ENCODE measurements around the gene AFF1.

AFF1 gene, protein sequence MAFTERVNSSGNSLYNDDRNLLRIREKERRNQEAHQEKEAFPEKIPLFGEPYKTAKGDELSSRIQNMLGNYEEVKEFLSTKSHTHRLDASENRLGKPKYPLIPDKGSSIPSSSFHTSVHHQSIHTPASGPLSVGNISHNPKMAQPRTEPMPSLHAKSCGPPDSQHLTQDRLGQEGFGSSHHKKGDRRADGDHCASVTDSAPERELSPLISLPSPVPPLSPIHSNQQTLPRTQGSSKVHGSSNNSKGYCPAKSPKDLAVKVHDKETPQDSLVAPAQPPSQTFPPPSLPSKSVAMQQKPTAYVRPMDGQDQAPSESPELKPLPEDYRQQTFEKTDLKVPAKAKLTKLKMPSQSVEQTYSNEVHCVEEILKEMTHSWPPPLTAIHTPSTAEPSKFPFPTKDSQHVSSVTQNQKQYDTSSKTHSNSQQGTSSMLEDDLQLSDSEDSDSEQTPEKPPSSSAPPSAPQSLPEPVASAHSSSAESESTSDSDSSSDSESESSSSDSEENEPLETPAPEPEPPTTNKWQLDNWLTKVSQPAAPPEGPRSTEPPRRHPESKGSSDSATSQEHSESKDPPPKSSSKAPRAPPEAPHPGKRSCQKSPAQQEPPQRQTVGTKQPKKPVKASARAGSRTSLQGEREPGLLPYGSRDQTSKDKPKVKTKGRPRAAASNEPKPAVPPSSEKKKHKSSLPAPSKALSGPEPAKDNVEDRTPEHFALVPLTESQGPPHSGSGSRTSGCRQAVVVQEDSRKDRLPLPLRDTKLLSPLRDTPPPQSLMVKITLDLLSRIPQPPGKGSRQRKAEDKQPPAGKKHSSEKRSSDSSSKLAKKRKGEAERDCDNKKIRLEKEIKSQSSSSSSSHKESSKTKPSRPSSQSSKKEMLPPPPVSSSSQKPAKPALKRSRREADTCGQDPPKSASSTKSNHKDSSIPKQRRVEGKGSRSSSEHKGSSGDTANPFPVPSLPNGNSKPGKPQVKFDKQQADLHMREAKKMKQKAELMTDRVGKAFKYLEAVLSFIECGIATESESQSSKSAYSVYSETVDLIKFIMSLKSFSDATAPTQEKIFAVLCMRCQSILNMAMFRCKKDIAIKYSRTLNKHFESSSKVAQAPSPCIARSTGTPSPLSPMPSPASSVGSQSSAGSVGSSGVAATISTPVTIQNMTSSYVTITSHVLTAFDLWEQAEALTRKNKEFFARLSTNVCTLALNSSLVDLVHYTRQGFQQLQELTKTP

DNA sequence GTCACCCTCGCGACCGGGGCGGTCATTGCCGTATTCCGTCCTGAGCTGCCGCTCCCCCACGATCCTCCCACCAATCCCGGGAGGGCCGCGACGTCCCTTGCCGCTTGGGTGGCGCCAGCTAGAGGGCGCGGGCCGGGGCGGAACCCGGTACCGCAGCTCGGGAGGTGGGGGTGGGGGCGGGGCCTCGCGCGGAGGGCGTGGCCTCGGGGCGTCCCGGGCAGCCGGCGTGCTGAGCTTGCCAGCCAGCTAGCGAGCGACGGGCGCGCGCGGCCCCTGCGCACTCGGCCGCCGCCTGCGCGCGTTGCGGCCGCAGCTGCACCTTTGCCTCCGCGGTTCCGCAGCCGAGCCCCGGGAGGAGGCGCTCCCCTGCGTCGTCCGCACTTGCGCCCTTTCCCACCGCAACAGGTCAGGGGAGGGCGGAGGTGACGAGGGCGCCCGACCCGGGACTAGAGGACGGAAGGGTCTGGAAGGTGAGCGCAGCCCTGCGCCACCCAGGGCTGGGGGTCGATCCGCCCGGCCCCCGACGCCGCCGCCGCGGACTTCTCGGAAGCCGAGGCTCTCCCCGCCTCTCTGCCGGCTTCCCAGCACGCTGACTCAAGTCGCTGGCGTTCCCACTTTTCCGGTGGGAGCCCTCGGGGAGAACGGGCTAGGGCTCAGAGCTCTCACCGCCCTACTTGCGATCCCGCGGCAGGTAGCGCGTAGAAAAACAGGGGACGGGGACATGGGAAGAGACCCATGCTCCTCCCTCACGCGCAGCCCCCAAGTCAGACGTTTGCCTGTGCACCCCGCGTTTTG lies at the start of gene AFF1:
TSS of gene AFF1 (plus strand) at position 241 of the 795 bp plus-strand sequence. CDS start 13,523 bp downstream, outside the sequence.
- DNase-seq, result peak; percentile 85

DNA sequence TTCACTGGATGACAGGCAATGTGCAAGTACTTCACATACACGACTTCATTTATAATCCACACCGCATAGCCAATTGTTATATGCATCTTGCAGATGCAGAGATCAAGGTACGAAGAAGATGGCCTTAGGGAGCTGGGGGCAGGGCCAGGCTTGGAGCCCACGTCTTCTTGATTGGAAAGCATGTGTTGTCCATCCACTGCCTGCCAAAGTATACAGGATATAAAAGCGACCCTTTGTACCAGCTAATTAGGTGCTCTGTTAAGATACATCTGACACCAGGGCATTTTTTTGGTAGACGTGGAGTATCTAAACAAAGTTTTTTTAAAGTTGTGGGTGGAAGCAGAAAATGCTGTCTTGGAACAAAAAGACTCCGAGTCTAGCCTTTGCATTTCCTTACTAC lies 44.0 kb upstream of the AFF1 start:
- no peak for DNase-seq

DNA sequence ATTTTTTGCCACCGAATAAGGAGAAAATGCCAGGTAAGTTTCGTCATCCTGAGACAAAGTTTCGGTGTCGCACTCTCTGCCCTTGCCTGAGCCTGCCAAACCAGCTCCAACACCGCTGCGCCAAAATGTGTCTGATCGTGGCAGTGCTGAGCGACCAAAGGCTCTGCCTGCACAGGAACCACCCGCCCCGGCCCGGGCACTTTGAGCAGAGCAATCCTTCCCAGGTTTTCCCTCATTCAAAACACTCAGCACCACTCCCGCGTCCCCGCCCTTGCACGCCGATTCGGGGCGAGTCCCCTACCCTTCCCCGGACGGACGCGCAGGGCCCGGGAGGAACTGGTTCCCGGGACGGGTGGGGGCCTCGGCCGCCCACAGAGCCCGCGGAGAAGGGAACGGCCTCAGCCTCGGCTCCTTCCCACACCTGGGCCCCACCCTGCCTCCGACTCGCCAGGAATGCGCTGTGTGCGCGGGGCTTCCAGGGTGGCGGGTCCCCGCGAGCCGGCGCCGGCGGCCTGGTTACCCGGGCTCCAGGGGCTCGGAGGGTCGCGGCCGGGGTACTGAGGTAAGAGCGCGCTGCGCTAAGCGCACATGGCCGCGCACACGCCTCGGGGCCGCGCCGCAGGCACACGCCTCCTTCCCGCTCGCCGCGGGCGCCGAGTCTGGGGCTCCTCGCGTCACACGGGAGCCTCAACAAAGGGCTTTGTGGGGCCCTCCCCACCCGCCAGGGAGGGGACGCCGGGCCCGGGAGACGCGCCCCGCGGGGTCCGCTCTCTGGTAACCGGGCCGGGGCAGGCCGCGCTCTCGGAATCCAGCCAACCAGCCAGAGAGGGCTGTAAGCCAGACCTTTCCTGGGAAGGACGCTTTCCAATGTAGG lies 42.8 kb upstream of the AFF1 start, which contains the start of gene C4orf36:
TSS of gene C4orf36 (minus strand) at position 661 of the 874 bp plus-strand sequence. CDS start 902 bp downstream, outside the sequence.
- DNase-seq, result peak; percentile 42

DNA sequence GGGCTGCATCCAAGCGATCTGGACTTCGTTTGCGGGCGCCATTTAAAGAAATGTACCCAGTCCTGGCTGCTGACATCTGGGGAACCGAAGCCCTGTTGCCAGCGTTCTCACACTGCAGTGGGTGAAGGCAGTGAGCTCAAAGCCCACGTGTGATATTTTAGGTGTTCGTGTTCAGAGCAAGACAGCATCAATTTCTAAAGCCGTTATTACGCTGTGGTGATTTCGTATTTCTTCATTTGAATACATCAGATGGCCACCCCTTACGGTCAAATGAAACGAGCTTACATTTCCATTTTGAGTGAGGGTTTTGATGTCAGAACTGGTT lies 42.2 kb upstream of the AFF1 start:
- DNase-seq, result no peak

DNA sequence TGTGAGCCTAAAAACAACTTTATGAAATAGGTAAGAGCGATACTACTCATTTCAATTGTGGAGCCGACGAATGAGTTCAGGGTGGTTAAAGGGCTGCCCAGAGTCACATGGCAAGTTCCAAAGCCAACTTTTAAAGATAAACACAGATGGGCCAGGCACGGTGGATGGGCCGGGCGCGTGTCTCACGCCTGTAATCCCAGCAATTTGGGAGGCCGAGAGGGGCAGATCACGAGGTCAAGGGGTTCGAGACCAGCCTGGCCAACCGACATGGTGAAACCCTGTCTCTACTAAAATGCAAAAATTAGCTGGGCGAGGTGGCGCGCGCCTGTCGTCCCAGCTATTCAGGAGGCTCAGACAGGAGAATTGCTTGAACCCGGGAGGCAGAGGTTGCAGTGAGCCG lies 41.7 kb upstream of the AFF1 start:
- DNase-seq, result no peak

DNA sequence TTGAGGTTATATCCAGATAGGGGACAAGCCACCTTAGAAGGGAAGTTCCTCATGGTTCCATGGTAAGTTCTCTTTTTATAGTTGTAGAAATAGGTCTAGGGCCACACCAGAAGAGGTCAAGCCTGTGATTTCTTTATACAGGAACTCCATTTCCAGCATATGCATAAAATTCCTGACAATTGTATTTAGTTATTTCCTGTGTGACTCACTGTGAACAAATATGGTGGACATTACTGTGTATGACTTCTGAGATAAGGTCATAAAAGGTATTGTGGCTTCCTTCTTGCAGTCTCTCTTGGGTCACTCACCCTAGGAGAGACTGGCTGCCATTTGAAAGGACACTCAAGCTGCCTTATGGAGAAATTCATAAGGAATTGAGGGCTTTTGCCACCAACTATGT lies 40.4 kb upstream of the AFF1 start:
- peak; percentile 19 for DNase-seq

DNA sequence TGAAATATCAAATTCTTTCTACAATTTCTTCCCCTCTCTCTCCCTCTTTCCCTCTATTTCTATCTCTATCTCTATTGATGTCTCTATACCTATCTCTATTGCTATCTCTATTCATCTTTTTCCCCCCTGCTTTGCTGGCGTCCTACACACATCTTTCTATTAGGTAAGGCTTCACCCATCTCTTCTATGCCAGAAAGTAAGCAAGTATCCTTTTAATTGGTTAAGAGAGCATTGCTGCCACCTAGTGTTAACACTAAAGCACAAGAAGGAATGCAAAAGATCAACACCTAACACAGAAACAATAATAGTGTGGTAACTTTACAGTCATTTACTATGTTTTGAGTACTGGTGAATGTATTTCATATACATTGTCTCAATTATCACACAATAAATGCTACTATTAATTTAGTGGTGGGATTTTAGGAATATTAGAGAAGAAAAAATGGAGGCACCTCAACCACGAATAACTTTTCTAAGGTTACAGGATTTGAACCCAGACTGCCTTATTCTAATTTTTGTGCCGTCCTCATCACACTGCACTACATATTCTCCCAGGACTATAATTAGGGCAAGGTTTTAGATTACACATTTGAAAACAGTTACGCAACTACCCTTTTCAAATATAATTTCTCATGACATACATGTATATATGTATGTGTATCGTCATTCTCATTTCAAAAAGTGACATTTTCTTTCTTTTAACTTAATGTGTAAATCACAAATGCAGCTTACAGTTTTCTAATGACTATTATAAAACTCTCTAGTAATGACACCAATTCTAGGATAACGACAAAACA lies 38.9 kb upstream of the AFF1 start:
- DNase-seq, result peak; percentile 36

DNA sequence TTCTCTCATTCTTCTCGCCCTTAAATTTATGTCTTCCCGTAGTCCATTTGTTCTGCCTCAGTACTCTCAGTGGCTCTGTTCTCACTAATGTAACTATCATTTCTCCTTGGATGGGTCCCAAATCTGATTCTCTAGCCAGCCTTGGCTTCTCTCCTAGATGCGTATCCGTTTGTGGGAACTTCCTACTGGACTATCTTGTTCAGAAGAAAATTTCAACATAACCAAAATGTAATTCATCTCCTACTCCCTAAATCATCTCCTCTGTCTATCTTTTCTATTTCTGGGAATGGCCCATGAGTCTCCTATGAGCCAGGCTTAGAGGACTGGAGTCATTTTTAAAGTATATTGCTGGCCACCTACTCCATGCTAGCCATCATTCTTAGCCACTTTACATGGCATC lies 38.2 kb upstream of the AFF1 start:
- no peak for DNase-seq

DNA sequence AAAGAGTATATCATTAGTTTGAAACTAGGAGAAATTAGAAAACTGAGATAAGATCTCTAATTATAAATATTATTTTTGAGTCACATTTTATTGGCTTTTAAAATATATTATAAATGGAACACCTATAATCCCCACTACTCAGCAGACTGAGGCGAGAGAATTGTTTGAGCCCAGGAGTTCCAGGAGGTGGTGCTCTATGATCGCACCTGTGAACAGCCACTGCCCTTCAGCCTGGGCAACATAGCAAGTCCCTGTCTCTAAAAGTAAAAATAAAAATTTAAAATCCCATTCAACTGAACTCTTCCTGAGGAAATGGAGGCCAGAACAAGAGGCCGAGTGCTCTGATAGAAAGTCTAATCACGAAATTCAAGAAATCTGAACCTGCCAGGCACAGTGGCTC lies 36.2 kb upstream of the AFF1 start:
- no peak for DNase-seq

DNA sequence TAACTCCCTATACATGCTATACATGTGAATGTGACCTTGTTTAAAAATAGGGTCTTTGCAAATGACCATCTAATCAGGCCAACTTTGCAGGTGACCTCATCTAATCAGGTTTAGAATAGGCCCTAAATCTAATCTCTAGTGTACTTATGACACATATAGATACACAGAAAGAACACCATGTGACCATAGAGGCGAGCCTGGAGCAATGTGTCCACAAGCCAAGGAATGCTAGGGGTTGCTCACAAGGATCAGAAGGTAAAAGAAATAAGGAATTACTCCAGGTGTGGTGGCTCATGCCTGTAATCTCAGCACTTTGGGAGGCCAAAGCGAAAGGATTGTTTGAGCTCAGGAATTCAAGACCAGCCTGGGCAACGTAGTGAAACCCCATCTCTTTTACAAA lies 32.9 kb upstream of the AFF1 start:
- no peak for DNase-seq

DNA sequence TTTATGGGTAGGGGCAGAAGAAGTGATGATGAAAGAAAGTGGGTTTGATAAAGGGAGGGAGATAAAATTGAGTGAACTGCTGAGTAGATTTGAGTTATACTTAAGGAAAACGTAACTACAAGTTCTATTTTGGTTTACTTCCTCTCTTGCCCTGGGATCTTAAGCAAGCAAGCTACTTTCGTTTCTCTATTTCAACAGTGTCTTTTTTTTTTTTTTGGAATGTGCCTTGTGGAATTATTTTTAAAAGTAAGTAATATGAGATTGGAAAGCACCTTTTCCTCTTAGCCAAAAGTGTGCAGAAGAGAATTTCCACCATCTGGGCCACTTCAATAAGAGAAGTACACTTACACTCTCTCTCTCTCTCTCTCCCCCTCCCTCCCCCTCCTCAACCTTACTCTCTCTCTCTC lies 26.6 kb upstream of the AFF1 start:
- peak; percentile 41 for DNase-seq

DNA sequence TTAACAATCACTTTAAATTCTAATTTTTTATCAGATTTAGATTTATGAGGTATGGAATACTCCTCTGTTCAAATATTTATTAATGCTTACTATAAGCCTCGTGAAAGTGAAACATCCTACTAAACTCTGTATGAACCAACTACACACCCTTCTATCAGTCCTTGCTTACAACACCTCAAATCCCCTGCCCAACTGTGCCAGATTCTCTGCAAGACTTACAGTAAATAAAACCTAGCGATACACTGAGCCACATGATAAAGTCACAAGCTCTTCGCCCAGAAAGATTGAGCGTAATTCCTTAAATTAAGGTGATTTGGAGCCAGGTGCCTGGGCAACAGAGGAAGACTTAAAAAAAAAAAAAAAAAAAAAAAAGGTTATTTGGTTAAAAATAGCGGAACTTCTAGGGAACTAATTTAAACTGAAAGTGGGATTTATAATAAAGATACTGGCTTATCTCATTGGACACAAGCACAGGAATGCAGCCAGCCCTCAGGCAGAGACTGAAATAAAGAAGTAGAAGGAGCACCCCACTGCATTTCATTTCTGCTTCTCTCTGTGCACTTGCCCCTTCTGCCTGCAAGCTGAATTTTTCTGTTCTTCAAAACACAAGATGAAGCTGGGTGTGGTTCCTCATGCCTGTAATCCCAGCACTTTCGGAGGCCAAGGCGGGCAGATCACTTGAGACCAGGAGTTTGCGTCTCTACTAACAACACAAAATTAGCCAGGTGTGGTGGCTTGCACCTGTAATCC lies 25.1 kb upstream of the AFF1 start:
- DNase-seq, result no peak

DNA sequence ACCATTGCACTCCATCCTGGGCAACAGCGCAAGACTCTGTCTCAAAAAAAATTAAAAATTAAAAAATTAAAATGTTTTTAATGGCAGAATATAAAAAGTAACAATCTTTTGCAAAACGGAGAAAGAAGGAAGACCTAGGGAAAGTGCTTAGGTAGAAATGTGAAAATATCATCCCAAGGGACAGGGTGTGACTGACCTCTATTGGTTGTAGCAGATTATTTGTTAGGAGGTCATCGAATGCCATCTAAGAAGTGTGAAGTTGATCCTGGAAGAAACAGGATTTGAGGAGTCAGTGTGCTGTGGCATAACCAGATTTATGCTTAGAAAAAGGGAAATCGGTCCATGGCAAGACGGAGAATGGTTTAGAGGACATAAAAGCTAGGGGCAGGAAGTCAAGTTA lies 24.4 kb upstream of the AFF1 start:
- DNase-seq, result no peak

DNA sequence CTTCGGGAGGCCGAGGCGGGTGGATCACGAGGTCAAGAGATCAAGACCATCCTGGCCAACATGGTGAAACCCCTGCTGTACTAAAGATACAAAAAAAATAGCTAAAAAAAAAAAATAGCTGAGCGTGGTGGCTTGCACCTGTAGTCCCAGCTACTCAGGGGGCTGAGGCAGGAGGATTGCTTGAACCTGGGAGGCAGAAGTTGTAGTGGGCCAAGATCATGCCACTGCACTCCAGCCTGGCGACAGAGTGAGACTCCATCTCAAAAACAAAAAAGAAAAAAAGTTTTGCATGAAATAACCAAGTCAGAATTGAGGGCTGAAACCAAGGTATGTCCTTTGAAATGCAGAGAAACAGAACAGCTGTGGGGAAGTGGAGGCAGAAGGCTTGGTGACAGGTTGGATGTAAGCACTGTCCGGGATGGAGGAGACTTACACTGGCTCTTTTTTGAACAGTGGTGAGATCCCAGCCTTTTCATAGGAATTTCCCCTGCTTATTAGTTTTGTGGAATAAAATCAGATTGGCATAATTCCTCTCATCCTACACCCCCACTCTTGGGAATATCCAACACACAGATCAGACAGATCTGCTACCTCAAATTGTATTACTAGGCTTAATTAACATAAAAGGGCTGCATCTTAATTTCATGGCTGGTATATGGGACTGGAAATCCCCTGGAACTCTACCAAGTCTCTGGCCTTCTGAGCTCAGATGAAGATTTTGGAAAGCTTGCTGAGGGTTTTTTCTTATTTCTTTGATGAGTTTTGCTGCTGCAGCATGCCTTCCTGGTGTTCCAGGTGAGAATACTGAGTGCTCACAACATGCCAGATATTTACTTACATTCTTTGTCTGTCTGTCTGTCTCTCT lies 23.8 kb upstream of the AFF1 start:
- no peak for DNase-seq

DNA sequence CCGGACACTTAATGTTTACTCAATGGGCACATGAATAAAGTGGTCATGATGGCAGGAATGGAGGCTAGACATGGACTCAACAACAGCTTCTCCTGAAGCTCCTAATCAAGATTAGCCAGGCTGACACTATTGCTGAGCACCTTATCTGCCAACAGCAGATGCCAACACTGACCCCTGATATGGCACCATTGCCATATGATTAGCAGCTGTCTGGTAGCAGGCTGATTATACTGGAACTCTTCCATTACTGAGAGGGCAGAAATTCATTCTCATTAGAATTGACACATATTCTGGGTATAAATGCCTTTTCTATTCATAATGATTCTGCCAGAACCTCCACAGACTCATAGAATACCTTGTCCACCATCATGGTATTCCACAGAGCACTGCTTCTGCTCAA lies 18.4 kb upstream of the AFF1 start:
- DNase-seq, result no peak

DNA sequence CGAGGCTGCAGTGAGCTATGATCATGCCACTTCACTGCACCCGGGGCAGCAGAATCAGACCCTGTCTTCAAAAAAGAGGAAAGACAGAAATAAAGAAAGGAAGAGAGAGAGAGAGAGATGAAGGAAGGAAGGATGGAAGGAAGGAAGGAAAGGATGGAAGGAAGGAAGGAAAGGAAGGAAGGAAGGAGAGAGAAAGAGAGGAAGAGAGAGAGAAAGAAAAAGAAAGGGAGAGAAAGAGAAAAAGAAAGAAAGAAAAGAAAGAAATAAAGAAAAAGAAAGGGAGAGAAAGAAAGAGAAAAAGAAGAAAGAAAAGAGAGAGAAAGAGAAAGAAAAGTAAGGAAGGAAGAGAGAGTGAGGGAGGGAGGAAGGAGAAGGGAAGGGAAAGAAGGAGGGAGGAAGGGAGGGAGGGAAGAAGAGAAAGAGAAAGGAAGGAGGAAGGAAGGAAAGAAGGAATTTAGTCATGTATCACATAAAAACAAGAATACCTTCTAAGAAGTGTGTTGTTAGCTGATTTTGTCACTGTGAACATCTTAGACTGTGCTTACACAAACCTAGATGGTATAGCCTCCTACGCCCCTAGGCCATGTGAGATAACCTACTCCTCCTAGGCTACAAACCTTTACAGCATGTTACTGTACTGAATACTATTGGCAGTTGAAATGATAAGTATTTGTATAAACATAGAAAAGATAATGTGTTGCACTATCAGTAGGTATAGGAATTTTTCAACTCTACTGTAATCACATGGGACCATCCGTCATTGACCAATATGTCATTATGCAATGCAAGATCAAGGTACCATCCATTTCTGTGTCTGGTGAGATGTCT lies 17.4 kb upstream of the AFF1 start:
- no peak for DNase-seq

DNA sequence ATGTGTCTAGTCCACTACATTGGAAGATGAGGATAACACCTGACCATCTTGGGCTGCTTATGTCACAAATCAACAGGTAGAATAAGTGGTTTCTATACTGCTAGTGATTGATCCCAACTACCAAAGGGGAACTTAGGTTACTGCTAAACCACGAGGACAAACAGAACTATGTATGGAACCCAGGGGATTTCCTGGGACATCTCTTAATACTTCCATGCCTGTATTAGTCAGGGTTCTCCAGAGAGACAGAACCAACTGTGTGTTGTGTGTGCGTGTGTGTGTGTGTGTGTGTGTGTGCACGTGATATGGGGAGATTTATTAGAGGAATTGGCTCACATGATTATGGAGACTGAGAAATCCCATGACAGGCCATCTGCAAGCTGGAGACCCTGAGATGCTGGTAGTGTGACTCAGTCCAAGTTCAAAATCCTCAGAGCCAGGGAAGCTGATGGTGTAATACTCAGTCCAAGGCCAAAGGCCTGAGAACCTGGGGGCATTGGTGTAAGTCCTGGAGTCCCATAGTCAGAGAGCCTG lies 16.2 kb upstream of the AFF1 start:
- DNase-seq, result no peak
